Mesothelial cell of epicardium (in vitro differentiated cells): ENCODE results near the gene CCDC27. TPM values are rescaled to one million over a fixed set of nuclear protein-coding genes. Genes with fewer than 3 reads are reported as not detected.

Source experiments
- DNase-seq, 2 experiments: peaks; one replicate each; pipeline ENCODE4 v3.0.0; 2021; ENCODE audit warnings: low spot score in 2 of 2; ENCODE audit not compliant: unreplicated experiment in 2 of 2
- H3K27ac Mint-ChIP-seq: 2 replicates; pipeline ENCODE4 v1.8.0; 2021; ENCODE audit warnings: mixed read lengths
- H3K27me3 Mint-ChIP-seq: 2 replicates; pipeline ENCODE4 v1.8.0; 2021; ENCODE audit warnings: low read depth, mixed read lengths
- H3K36me3 Mint-ChIP-seq: 2 replicates; pipeline ENCODE4 v1.8.0; 2021; ENCODE audit warnings: mixed read lengths
- H3K4me1 Mint-ChIP-seq: 2 replicates; pipeline ENCODE4 v1.8.0; 2021; ENCODE audit warnings: mixed read lengths
- H3K4me3 Mint-ChIP-seq: 2 replicates; pipeline ENCODE4 v1.8.0; 2021; ENCODE audit warnings: mild to moderate bottlenecking, moderate library complexity, mixed read lengths
- H3K9me3 Mint-ChIP-seq: 2 replicates; pipeline ENCODE4 v1.8.0; 2021; ENCODE audit warnings: mixed read lengths
- total RNA-seq: library from RNA; stranded (reverse); gene quantifications from 3 replicates; pipeline ENCODE4 v1.2.1, GENCODE V29; 2021
- TF ChIP-seq, protein P1 (sequence below): fragments of 200-600 bp; sonication (generic); IDR thresholded peaks from one replicate; pipeline ENCODE4 v1.5.0; 2021; ENCODE audit warnings: antibody characterized with exemption; ENCODE audit not compliant: unreplicated experiment

The CCDC27 gene
- total RNA-seq, 1 donor from 2014 or later, result not detected

DNA sequence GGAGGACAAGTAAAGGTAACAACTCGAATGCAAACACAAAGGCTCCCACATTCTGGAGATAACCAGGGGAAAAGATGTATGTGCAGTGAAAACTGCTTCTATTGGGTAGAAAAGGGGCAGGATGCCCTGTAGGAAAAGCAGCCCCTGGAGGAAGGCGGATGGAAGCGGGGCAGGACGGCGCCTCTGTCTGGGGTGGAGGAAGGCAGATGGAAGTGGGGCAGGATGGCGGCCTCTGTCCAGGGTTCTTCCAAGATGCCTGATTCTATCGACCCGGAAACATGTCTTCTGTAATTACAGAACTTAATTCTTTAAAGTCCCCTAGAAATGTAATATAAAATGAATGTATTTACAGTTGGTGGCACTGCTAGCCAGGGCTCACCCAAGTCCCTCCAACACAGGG is 68.1 kb downstream of the CCDC27 start:
- no peaks in the 10 kb centered on the region for H3K27me3 Mint-ChIP-seq
- no peak for DNase-seq
- TF ChIP-seq, protein P1, sequence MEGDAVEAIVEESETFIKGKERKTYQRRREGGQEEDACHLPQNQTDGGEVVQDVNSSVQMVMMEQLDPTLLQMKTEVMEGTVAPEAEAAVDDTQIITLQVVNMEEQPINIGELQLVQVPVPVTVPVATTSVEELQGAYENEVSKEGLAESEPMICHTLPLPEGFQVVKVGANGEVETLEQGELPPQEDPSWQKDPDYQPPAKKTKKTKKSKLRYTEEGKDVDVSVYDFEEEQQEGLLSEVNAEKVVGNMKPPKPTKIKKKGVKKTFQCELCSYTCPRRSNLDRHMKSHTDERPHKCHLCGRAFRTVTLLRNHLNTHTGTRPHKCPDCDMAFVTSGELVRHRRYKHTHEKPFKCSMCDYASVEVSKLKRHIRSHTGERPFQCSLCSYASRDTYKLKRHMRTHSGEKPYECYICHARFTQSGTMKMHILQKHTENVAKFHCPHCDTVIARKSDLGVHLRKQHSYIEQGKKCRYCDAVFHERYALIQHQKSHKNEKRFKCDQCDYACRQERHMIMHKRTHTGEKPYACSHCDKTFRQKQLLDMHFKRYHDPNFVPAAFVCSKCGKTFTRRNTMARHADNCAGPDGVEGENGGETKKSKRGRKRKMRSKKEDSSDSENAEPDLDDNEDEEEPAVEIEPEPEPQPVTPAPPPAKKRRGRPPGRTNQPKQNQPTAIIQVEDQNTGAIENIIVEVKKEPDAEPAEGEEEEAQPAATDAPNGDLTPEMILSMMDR, result no peak
- H3K36me3 Mint-ChIP-seq, result peaks cover 39% of the 10 kb centered on the region
- no peaks in the 10 kb centered on the region for H3K9me3 Mint-ChIP-seq
- no peak overlapping the region for H3K27ac Mint-ChIP-seq
- peaks cover 6% of the 10 kb centered on the region for H3K4me1 Mint-ChIP-seq
- H3K4me3 Mint-ChIP-seq, result no peak overlapping the region

GRCh38 chr1:3821004-3821403 is 68.8 kb downstream of the CCDC27 start:
- H3K27ac Mint-ChIP-seq, result no peak overlapping the region
- no peak for DNase-seq
- peaks cover 41% of the 10 kb centered on the region for H3K36me3 Mint-ChIP-seq
- peaks cover 6% of the 10 kb centered on the region for H3K4me1 Mint-ChIP-seq
- TF ChIP-seq, protein P1, result no peak
- H3K9me3 Mint-ChIP-seq, result no peaks in the 10 kb centered on the region
- no peaks in the 10 kb centered on the region for H3K27me3 Mint-ChIP-seq
- no peak overlapping the region for H3K4me3 Mint-ChIP-seq

Other genes with a start within 250 kb of the CCDC27 start
- gene MEGF6, start 140.9 kb upstream of the CCDC27 start, total RNA-seq, result 194 to 209 TPM (median 204 TPM) in 3 replicates
- gene TPRG1L, start 127.4 kb upstream of the CCDC27 start, total RNA-seq, result 15.1 to 15.9 TPM (median 15.7 TPM) in 3 replicates
- 20.8 to 26.4 TPM (median 21.4 TPM) in 3 replicates for gene WRAP73, start 102.3 kb upstream of the CCDC27 start, total RNA-seq
- gene TP73, start 99.9 kb upstream of the CCDC27 start, total RNA-seq, result 1.0 to 1.4 TPM (median 1.2 TPM) in 3 replicates
- gene SMIM1, start 20.3 kb downstream of the CCDC27 start, total RNA-seq, result 10.1 to 12.1 TPM (median 11.6 TPM) in 3 replicates
- gene LRRC47, start 44.0 kb downstream of the CCDC27 start, total RNA-seq, result 55.4 to 61.9 TPM (median 55.9 TPM) in 3 replicates
- 32.2 to 37.0 TPM (median 35.2 TPM) in 3 replicates for gene CEP104, start 104.8 kb downstream of the CCDC27 start, total RNA-seq
- gene DFFB, start 105.0 kb downstream of the CCDC27 start, total RNA-seq, result 10.7 to 11.0 TPM (median 10.9 TPM) in 3 replicates
- 25.8 to 27.0 TPM (median 26.6 TPM) in 3 replicates for gene C1orf174, start 147.8 kb downstream of the CCDC27 start, total RNA-seq